Epithelial cell of proximal tubule (primary cell): ENCODE measurements around the gene ADCY1. TPM values are rescaled to one million over a fixed set of nuclear protein-coding genes. Genes with fewer than 3 reads are reported as not detected.

ENCODE experiments used
- DNase-seq: peaks from one replicate; pipeline ENCODE4 v3.0.0-alpha.2; 2011; ENCODE audit warnings: low read depth
- H3K4me3 ChIP-seq: 2 replicates; pipeline ENCODE4 v1.5.1; 2011; ENCODE audit warnings: low read depth, mild to moderate bottlenecking, low read length
- CTCF ChIP-seq: conservative IDR thresholded peaks from 2 replicates; pipeline ENCODE4 v1.5.1; 2012; ENCODE audit warnings: low read depth, mild to moderate bottlenecking, low read length
- total RNA-seq: library from RNA; depleted of rRNA; stranded (reverse); fragments of >200 nt; gene quantifications from 2 replicates; pipeline ENCODE4 v1.2.3, GENCODE V29; 2015

The ADCY1 gene
- total RNA-seq, 1 donor from 2014 or later: 1.2 TPM

- TF ChIP-seq CTCF: no peak
- no peak for DNase-seq
Measured at GRCh38 chr7:45593121-45593541, 19.0 kb downstream of the ADCY1 start.

DNA sequence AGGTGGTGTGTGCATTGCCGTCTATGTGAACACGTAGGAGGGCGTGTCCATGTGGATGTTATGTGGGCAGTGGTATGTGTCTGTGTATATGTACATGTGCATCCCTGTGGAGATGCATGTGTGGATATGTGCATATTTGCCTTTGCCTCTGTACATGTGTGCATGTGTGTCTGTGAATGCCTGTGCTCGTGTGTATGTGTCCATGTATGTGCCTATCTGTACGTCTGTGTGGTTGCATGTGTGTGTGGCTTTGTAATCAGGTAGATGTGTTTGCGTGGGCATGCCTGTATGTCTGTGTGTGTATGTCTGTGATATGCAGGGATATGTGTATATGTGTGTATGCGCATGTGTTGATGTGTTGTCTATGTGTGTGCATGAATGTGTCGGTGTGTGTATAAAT is 19.7 kb downstream of the ADCY1 start:
- TF ChIP-seq CTCF: no peak
- no peak overlapping the region for H3K4me3 ChIP-seq
- DNase-seq: no peak

More at GRCh38 chr7:45593121-45593541, 19.0 kb downstream of the ADCY1 start:
- H3K4me3 ChIP-seq: no peak overlapping the region

GRCh38 chr7:45594745-45595535 is 20.8 kb downstream of the ADCY1 start:
- no peak for DNase-seq
- TF ChIP-seq CTCF: no peak
- no peak overlapping the region for H3K4me3 ChIP-seq

DNA sequence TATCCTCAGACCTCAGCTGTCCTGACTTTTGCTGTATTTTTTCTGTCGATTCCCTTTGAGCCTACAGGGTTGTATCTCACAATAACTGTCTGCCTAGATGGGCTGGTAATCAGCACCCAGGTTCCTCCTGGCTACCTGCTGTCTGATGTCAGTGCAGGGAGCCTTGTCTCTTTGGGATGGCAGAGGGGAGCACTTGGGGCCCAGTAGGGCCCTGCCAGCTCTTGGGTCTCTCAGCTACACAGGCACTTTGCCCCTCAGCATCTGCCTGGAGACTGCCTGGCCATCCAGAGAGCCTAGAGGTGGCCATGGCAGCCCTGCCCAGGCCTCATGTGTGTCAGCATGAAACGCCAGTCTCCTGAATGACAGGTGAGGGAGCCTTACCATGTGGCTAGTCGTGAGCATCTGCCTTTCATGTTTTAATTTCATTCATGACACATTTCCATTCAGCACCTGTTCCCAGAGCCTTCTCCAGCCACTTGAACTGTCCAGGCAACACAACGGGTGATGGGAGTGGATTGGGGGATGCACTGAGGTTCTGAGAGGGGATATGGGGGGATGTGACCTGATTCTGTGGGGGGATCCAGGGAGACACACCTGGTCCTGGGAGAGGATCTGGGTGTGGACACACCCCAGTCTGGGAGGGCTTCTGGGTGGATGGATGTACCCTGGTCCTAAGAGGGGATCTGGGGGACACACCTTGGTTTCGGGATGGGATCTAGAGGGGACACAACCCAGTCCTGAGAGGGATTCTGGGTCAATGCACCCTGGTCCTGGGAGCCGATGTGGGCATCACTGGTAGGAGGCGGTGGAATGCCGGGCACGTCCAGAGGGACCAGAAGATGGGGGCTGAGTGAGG is 21.9 kb downstream of the ADCY1 start:
- no peak overlapping the region for H3K4me3 ChIP-seq
- TF ChIP-seq CTCF: no peak
- DNase-seq: no peak

DNA sequence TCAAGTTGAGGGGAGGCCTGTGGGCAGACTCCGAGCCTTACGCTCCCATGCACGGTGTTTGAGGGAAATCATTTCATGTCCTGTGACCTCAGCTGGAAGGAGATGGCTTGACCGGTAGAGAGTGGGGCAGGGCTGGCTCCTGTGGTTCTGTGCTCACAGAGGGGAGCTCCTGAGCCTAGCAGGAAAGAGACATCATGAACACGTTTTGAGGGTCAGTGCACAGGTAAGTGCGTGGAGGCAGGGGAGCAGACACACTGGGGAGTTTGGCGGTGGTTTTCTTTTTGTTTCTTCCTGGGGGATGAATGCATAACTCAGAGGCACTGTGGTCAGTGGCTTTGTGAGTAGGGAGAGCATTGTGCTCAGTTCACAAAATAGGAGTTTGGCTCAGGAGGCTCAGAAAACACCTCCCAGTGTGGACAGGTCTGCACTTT is 22.5 kb downstream of the ADCY1 start:
- TF ChIP-seq CTCF: no peak
- no peak for DNase-seq
- no peak overlapping the region for H3K4me3 ChIP-seq

DNA sequence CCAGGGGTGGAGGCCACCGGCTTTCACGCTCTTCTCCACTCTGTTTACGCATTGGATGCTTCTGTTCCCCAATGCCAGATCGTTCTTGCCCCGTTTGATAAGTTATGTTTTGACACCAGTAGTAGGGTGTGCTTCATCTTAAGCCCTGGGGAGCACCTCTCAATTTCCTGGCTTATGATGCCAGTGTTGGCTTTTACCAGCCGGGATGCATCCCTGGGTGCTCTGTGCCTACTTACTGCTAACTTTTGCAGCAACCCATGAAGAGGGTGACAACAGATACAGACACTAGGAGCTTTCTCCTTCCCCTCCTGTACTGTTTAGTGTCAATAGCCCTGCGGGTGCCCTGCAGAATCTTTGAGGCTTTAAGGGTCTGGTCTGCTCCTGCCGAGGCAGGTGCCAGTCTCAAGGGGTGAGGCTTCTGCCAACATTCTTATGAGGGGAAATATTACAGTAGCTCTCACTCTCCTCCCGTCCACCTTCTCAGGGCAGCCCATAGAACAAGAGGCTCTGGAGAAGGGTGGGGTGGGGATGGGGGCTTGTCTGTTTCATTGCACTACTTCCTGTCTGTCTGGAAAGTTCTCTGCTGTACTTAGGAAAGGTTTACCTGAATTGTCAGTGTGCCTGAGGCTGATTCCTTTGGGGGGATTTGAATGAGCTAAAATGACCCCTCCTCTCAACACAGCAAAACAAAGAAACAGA is 23.3 kb downstream of the ADCY1 start:
- no peak overlapping the region for H3K4me3 ChIP-seq
- no peak for TF ChIP-seq CTCF
- DNase-seq: no peak
